Activated T-cell treated with anti-CD3 and anti-CD28 coated beads for 48 hours (primary cell): Measurements from ENCODE around the gene PORCN.
"Not testable (repeated sequence)": the region's sequence is repeated elsewhere in the genome, so short reads cannot be mapped to it uniquely, and the experiment has no call there.

Experiments used
- DNase-seq: peaks from one replicate; pipeline ENCODE4 v3.0.0-alpha.2; 2020; ENCODE audit warnings: low read depth

The PORCN gene

DNA sequence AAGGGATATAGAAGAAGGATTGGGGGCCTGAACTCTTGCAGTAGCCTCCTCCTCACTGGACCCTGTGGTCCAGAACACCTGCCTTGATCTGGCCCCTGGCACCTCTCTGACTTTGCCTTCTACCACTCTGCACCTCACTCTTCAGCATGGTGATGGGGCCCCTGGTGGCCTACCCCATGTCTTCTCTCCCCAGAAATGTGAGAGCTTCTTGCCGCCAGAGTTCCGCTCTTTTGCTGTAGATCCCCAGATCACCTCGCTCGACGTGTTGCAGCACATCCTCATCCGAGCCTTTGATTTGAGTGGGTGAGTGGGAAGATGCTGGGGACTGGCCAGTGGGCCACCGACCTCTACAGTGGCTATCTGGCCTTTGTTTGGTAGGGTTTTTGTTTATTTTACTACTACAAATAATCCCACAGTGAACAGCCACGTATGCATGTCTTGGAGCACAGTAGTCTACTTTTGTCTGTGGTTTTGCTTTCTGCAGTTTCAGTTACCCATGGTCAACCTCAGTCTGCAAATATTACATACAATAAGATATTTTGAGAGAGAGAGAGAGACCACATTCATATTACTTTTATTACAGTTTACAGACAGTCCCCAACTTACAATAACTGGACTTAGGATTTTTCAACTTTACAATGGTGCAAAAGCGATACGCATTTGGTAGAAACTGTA is 32.5 kb downstream of the PORCN start:
- no peak for DNase-seq

DNA sequence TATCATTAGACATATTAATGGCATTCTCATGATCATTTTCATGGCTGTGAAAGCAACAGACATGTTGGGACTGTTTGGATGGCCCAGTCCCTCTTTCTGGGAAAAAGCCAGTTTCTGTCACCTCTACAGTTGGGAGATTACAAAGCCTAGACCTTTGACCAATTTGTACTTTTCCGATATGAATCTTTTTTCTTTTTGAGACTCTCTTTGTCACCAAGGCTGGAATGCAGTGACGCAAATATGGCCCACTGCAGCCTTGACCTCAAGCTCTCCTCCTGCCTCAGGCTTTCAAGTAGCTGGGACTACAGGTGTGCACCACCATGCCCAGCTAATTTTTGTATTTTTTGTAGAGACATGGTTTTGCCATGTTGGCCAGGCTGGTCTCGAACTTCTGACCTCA is 40.1 kb downstream of the PORCN start:
- DNase-seq, result no peak

DNA sequence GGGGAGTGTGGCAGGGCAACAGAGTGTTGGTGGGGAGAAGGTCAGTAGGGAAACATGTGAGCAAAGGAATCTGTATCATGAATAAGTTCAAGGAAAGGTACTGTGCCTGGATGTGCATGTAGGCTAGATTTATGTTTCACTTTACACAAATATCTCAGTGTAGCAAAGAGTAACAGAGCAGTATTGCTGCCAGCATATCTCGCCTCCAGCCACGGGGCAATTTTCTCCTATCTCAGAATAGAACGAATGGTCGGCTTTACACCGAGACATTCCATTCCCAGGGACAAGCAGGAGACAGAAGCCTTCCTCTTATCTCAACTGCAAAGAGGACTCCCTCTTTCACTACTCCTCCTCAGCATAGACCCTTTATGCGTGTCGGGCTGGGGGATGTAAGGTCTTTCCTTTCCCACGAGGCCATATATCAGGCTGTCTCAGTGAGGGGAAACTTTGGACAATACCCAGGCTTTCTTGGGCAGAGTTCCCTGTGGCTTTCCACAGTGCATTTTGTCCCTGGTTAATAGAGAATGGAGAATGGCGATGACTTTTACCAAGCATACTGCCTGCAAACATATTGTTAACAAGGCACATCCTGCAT is 47.0 kb downstream of the PORCN start:
- not testable (repeated sequence) for DNase-seq

DNA sequence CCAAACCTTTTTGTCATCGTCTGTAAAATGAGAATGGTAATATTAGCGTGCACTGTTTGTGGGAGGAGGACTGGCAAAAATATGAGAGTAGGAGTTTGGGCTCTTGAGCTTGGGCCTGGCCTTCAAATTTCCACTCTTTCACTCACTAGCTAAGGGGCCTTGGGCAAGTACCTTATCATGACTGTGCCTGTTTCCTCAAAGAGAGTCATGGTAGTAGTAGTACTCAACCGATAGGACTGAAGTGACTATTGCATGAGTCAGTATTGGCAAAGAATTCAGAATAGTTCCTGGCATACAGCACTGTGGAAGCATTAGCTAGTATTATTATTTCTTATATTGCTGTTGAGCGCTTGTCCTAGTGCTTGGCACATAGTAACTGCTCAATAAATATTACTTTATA is 49.5 kb downstream of the PORCN start:
- no peak for DNase-seq

DNA sequence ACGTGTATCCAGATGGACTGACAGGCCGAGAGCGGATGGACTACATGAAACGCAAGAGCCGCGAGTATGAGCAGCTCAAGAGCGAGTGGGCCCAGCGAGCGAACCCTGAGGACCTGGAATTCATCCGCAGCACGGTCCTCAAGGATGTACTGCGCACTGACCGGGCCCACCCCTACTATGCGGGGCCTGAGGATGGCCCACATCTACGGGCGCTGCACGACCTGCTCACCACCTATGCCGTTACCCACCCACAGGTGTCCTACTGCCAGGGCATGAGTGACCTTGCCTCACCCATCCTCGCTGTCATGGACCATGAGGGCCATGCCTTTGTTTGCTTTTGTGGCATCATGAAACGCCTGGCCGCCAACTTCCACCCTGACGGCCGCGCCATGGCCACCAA is 50.8 kb downstream of the PORCN start:
- DNase-seq, result no peak

GRCh38 chrX:48560056-48560455 is 51.3 kb downstream of the PORCN start:
- DNase-seq, result no peak

DNA sequence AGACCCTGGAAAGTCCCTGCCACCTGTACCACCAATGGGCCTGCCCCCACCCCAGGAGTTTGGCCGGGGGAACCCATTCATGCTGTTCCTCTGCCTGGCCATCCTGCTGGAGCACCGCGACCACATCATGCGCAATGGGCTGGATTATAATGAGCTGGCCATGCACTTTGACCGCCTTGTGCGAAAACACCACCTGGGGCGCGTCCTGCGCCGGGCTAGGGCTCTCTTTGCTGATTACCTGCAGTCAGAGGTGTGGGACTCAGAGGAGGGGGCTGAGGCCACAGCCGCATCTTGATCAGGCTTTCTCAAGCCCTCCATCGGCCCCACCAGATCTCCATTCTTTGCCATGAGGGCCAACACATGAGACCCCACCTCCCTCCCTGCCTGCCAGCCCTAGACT is 51.9 kb downstream of the PORCN start:
- DNase-seq, result no peak

DNA sequence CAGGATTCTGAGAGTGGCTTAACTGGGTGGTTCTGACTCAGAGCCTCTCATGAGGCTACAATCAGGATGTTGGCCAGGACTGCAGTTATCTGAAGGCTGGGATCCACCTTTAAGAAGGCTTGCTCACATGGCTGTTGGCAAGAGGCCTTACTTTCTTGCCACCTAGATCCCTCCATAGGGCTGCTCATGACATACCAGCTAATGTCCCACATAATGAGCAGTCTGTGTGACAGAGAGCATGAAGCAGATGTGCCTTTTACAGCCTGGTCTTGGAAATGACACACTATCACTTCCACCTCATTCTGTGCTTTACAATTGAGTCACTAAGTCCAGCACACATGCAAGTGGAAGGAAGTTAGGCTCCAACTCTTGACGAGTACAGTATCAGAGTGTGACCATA is 61.2 kb downstream of the PORCN start:
- no peak for DNase-seq
